Gastrocnemius medialis (tissue), 4 donors: ENCODE data around the gene DUSP16. TPM values are rescaled to one million over a fixed set of nuclear protein-coding genes. Genes with fewer than 3 reads are reported as not detected.
"Not testable (repeated sequence)": the region's sequence is repeated elsewhere in the genome, so short reads cannot be mapped to it uniquely, and the experiment has no call there.

ENCODE experiments used
- ATAC-seq, 2 donors: fragments of 150-250 bp; one replicate each; pipeline ENCODE4 v1.9.1; 2016
- DNase-seq, 2 donors: peaks; one replicate each; pipeline ENCODE4 v3.0.0-alpha.2; 2019
- H3K27ac ChIP-seq, 4 donors: fragments of 200-600 bp; sonication (generic); 1 replicate in 1 of 4; 2 replicates in 3 of 4; pipeline ENCODE4 v1.5.1; 2016 to 2018; ENCODE audit warnings: mild to moderate bottlenecking in 2 of 4, moderate library complexity in 1 of 4
- H3K27me3 ChIP-seq, 3 donors: fragments of 200-600 bp; sonication (generic) in 2 of 3; 1 replicate in 1 of 3; 2 replicates in 2 of 3; pipeline versions ENCODE4 v1.5.1 to v1.6.0; 2016 to 2019; ENCODE audit warnings: mild to moderate bottlenecking in 1 of 3, moderate library complexity in 1 of 3
- H3K36me3 ChIP-seq, 2 donors: fragments of 200-600 bp; sonication (generic) in 1 of 2; one replicate each; pipeline ENCODE4 v1.5.1; 2017 to 2018
- H3K4me1 ChIP-seq, 2 donors: fragments of 200-600 bp; sonication (generic) in 1 of 2; one replicate each; pipeline ENCODE4 v1.5.1; 2016 to 2017; ENCODE audit warnings: mild to moderate bottlenecking in 2 of 2
- H3K4me3 ChIP-seq, 4 donors: fragments of 200-600 bp; sonication (generic) in 3 of 4; 1 replicate in 1 of 4; 2 replicates in 3 of 4; pipeline ENCODE4 v1.5.1; 2016 to 2019; ENCODE audit warnings: mild to moderate bottlenecking in 2 of 4
- H3K9me3 ChIP-seq, 3 donors: fragments of 200-600 bp; sonication (generic) in 2 of 3; 1 replicate in 1 of 3; 2 replicates in 2 of 3; pipeline ENCODE4 v1.5.1; 2016 to 2019
- CTCF ChIP-seq, 5 experiments: fragments of 450-650 bp in 3 of 5; fragments of 200-600 bp in 2 of 5; sonication (generic) in 2 of 5; IDR thresholded peaks in 4 of 5; conservative IDR thresholded peaks in 1 of 5; 1 replicate in 4 of 5; 2 replicates in 1 of 5; pipeline ENCODE4 v1.5.1; 2016 to 2019; ENCODE audit warnings: antibody characterized with exemption in 5 of 5, mild to moderate bottlenecking in 3 of 5, moderate library complexity in 3 of 5
- POLR2A ChIP-seq, 2 donors: fragments of 450-650 bp; IDR thresholded peaks; one replicate each; pipeline ENCODE4 v1.6.1; 2017; ENCODE audit warnings: antibody characterized with exemption in 2 of 2, mild to moderate bottlenecking in 2 of 2, moderate library complexity in 2 of 2
- in situ Hi-C, 4 donors: fragments of 200-750 bp; cut with MboI; loops; one replicate each; pipeline versions ENCODE4 v1.15.0 to v1.8.0; 2017; ENCODE audit warnings: low sequenced_read_pairs in 4 of 4
- intact Hi-C: fragments of 100-400 bp; cut with DNase I; formaldehyde crosslinking; loops from one replicate; pipeline ENCODE4 v1.15.1; 2023; ENCODE audit warnings: low total_unique reads
- total RNA-seq, 4 donors: library from RNA; depleted of rRNA; stranded (reverse); fragments of >200 nt; gene quantifications; one replicate each; pipeline versions ENCODE4 v1.1.0 to v1.2.3, GENCODE V29; 2016

Gene DUSP16
- total RNA-seq, 4 donors from 2014 or later = 10.9 to 15.7 (median 13.3) TPM

GRCh38 chr12:12503384-12504078 lies 59.1 kb downstream of the DUSP16 start:
- H3K36me3 ChIP-seq = no peaks in the 10 kb centered on the region
- in situ Hi-C loops (loop anchor here in 1 of 4 donors (10.0 kb wide), 1 partner anchor 201 kb away; no protein-coding TSS in a partner anchor), intact Hi-C loops (no loop called here)
- H3K9me3 ChIP-seq = no peaks in the 10 kb centered on the region
- H3K4me3 ChIP-seq = no peak overlapping the region
- TF ChIP-seq POLR2A (IDR thresholded peaks at IDR 0.05) (no peak), CTCF (IDR thresholded peaks at IDR 0.05 in 4 of 5, conservative IDR thresholded peaks at IDR 0.05 in 1 of 5) (no peak)
- no peaks in the 10 kb centered on the region for H3K27me3 ChIP-seq
- ATAC-seq (no peak), DNase-seq (no peak)
- H3K27ac ChIP-seq = no peak overlapping the region
- peaks cover 31 to 47% of the 10 kb centered on the region in 2 donors for H3K4me1 ChIP-seq

GRCh38 chr12:12502815-12503151 lies 59.9 kb downstream of the DUSP16 start:
- no peak overlapping the region for H3K4me3 ChIP-seq
- in situ Hi-C loops = loop anchor here in 1 of 4 donors (10.0 kb wide), 1 partner anchor 202 kb away; no protein-coding TSS in a partner anchor

GRCh38 chr12:12502130-12502814 lies 60.4 kb downstream of the DUSP16 start:
- in situ Hi-C loops = loop anchor here in 1 of 4 donors (10.0 kb wide), 1 partner anchor 203 kb away; no protein-coding TSS in a partner anchor
- not testable (repeated sequence) for ATAC-seq

More at GRCh38 chr12:12502815-12503151, 59.9 kb downstream of the DUSP16 start:
- Histone ChIP-seq H3K27me3 (no peaks in the 10 kb centered on the region), H3K9me3 (no peaks in the 10 kb centered on the region), H3K4me1 (peaks cover 26 to 45% of the 10 kb centered on the region in 2 donors), H3K36me3 (no peaks in the 10 kb centered on the region), H3K27ac (no peak overlapping the region)
- DNase-seq = no peak
- TF ChIP-seq POLR2A (IDR thresholded peaks at IDR 0.05) (no peak), CTCF (IDR thresholded peaks at IDR 0.05 in 4 of 5, conservative IDR thresholded peaks at IDR 0.05 in 1 of 5) (no peak)
- ATAC-seq = no peak
- intact Hi-C loops = no loop called here

GRCh38 chr12:12501121-12501520 lies 61.5 kb downstream of the DUSP16 start:
- Histone ChIP-seq H3K4me1 (peaks cover 13 to 33% of the 10 kb centered on the region in 2 donors), H3K27me3 (no peaks in the 10 kb centered on the region), H3K27ac (no peak overlapping the region), H3K36me3 (no peaks in the 10 kb centered on the region), H3K4me3 (no peak overlapping the region), H3K9me3 (no peaks in the 10 kb centered on the region)
- ATAC-seq (no peak), DNase-seq (no peak)
- TF ChIP-seq CTCF (IDR thresholded peaks at IDR 0.05 in 4 of 5, conservative IDR thresholded peaks at IDR 0.05 in 1 of 5) = no peak
- no peak for TF ChIP-seq POLR2A (IDR thresholded peaks at IDR 0.05)
- intact Hi-C loops = no loop called here
- in situ Hi-C loops = loop anchor here in 1 of 4 donors (10.0 kb wide), 1 partner anchor 204 kb away; no protein-coding TSS in a partner anchor

More at GRCh38 chr12:12502130-12502814, 60.4 kb downstream of the DUSP16 start:
- H3K4me3 ChIP-seq, H3K27ac ChIP-seq, H3K36me3 ChIP-seq, H3K9me3 ChIP-seq, H3K27me3 ChIP-seq, DNase-seq, intact Hi-C loops: not testable (repeated sequence)
- H3K4me1 ChIP-seq = peaks cover 25 to 41% of the 10 kb centered on the region in 2 donors
